ENCODE measurements around the gene SCG3. TPM values are rescaled to one million over a fixed set of nuclear protein-coding genes. Genes with fewer than 3 reads are reported as not detected.
"Not testable (repeated sequence)": the region's sequence is repeated elsewhere in the genome, so short reads cannot be mapped to it uniquely, and the experiment has no call there.

The SCG3 gene
- 0.40 TPM for total RNA-seq

DNA sequence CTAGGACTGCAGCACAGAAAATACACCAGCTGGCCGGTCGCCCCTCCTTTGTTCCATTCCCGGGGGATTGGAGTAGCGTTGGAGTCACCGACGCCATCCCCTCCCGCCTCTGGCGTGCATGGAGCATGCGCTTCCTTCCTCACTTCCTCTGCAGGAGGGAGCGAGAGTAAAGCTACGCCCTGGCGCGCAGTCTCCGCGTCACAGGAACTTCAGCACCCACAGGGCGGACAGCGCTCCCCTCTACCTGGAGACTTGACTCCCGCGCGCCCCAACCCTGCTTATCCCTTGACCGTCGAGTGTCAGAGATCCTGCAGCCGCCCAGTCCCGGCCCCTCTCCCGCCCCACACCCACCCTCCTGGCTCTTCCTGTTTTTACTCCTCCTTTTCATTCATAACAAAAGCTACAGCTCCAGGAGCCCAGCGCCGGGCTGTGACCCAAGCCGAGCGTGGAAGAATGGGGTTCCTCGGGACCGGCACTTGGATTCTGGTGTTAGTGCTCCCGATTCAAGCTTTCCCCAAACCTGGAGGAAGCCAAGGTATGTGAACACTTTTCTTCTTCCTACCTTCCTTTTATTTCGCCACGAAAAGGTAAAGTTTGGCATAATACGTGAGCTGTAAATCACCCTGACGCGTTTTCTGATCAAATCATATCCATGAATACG lies at the start of gene SCG3:
Gene SCG3, plus strand, starts transcription at position 201 of the 661 bp plus-strand sequence. Its CDS starts 253 bp downstream, at position 454.
- peak; percentile 83 for DNase-seq (ENCODE audit: low spot score)

DNA sequence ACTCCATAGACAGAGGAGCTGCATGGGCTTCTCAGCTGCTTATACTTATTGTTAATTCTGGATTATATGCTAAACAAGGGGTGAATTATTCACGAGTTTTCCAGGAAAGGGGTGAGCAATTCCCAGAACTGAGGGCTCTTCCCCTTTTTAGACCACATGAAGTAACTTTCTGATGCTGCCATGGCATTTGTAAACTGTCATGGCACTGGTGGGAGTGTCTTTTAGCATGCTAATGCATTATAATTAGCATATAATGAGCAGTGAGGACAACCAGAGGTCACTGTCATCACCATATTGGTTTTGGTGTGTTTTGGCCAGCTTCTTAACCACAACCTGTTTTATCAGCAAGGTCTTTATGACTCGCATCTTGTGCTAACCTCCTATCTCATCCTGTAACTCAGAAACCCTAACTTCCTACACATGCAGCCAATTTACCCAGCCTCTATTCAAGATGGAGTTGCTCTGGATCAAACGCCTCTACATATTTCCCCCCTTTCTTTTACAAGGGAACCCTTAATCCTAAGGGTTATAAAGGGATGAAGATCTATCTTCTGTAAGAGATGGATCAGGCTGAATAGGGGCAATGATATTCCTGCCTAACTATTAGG lies 46.6 kb upstream of the SCG3 start:
- no peak for DNase-seq (ENCODE audit: low spot score)

DNA sequence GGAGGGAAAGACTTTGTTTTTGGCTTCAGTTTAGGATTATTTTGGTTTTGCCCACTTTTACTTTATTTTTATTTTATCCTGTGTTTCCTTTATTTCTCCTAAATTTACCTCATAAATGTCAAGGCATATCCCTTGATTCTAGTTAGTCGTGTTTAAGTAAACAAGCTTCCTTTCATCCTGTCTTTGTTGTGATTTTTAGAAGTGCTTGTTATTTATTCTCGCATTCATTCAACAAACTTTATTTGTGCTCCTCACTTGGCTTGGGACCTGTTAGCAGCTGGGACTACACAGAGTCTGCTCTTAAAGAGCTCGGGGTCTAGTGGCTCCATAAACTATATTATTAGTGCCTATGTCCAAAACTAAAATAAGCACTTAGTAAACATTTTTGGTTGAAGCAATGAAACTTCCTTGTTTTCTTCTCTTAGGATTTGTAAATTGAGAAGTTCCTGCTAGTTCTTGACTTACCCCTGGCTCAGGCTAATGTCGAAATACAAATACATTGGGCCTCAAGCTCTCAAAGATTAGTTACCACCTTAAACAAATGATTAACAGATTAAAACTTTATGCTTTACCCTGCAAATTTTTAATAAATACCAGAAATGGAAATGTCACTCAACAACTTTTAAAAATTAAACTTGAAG lies 39.7 kb upstream of the SCG3 start:
- DNase-seq (ENCODE audit: low spot score): no peak

DNA sequence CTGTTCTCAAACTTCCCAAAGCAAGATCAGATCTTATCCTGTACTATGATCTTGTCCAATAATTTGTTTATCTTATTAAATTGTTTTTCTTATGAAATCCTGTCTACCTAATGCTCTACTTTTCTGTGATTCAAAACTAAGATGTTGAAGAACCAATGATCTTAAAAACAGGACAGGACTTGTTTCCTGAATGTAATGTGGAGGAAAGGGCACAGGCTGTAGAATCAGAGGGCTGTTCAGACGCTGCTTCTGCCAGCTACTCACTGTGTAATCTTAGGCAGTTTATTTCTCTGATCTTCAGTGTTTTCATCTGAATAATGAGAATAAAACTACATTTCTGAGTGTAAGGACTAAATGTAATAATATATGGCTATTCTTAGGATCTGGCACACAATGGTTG lies 38.6 kb upstream of the SCG3 start:
- DNase-seq (ENCODE audit: low spot score): no peak

DNA sequence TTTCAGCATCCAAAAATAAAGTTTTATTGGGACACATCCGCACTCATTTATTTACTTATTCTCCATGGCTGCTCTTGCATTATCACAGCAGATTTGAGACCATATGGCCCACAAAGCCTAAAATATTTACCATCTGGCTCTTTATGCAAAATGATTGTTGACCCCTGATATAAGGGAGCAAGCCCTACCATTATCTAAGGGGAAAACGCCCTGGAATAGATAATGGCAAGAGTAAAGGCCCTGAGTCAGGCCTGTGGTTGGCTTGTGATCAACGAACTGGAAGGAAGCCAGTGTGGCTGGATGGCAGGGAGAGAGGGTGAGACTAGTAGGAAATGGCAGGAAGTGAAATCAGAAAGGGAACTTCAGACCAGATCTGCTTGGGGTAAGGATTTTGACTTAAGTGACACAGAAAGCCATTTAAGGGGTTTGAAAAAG lies 34.2 kb upstream of the SCG3 start:
- peak; percentile 62 for DNase-seq (ENCODE audit: low spot score)

DNA sequence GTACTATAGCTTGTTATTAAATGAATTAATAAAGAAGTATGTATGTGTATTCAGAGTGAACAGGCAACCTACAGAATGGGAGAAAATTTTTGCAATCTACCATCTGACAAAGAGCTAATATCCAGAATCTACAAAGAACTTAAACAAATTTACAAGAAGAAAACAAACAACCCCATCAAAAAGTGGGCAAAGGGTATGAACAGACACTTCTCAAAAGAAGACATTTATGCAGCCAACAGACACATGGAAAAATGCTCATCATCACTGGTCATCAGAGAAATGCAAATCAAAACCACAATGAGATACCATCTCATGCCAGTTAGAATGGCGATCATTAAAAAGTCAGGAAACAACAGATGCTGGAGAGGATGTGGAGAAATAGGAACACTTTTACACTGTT lies 33.2 kb upstream of the SCG3 start:
- not testable (repeated sequence) for DNase-seq (ENCODE audit: low spot score)

DNA sequence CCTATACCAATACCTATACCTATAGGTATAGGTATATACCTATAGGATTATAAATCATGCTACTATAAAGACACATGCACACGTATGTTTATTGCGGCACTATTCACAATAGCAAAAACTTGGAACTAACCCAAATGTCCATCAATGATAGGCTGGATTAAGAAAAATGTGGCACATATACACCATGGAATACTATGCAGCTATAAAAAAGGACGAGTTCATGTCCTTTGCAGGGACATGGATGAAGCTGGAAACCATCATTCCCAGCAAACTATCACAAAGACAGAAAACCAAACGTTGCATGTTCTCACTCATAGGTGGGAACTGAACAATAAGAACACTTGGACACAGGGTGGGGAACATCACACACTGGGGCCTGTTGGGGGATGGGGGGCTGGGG lies 32.7 kb upstream of the SCG3 start:
- DNase-seq (ENCODE audit: low spot score): not testable (repeated sequence)

DNA sequence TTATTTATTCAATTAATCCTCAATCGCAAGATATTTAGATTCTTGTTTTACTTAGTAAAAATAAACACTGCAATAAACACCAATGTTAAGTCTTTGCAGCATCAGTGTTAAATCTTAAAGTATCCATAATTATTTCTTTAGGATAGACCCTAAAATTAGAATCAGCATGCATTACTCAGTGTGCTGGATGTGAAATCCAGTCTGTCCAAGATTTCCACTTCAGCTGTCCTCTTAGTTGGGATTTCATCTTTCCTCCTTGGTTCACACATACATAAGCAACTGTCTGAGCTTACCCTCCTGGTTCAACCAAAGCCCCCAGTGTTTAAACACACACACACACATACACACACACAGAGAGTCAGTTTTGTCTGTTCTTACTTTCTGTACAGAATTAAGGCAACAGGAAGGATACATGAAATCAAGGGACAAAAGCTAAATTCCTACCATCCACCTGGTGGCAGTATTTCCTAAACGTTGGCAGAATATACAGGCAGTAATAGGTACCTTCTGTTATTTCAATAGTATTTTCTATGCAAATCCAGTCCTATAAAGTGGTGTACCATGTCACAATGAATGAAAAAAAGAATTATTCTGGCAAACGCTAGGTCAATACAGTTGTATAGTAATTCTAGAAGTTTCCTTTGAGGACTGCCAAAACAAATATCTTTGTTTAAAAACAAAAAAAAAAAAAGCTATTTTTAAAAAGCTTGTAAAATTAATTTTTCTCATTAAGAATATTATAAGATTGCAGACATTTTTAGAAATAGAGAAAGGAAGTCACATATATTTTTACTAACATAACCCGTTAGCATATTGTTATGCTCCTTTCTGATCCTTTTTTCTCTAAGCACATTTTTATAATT lies 31.4 kb upstream of the SCG3 start:
- DNase-seq (ENCODE audit: low spot score): peak; percentile 70

DNA sequence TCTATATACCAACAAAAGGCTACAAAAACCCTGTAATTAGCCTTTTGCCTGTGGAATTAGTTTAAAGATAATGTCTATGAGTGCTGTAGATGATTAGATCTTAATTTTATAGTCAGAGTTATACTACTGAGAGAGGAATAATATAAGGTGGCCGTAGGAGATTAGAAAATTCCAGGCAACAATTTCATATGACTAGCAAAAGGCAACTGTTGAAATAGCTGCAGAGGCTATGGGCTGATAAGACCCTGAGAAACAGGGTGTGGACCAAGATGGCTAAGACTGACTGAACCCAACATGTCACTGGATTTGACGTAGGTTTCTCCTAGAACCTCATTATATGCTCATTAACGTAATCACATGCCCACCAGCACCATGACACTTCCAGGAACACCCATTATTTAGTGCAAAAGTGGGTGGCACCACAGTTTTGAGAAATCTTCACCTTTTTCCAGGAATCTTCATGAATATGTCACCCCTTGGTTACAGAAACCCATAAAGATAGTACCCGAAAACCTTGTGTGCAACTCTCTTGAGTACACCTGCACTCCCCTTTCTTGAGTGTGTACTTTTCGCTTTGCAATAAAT lies 29.1 kb upstream of the SCG3 start:
- no peak for DNase-seq (ENCODE audit: low spot score)

DNA sequence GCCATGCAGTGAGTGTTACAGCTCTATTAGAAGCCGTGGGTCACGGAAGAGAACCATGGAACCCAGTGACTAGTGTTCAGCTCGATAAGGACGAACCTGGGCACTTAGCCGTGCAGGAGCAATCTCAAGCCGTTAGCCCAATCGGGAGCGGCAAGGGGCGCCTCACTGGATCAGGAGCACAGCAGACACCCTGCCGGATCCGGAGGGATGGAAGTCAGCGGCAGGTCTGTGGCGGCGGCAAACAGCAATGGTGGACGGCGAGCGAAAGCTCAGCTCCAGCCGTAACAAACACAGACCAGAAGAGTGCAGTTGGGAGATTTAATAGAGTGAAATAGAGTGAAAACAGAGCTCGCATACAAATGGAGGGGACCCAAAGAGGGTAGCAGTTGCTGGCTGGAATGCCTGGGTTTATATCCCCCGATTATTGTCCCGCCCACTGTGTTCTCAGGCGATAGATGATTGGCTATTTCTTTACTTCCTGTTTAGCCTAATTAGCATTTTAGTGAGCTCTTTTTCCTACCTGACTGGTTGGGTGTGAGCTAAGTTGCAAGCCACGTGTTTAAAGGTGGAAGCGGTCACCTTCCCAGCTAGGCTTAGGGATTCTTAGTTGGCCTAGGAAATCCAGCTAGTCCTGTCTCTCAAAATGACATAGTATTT lies 25.8 kb upstream of the SCG3 start:
- not testable (repeated sequence) for DNase-seq (ENCODE audit: low spot score)

DNA sequence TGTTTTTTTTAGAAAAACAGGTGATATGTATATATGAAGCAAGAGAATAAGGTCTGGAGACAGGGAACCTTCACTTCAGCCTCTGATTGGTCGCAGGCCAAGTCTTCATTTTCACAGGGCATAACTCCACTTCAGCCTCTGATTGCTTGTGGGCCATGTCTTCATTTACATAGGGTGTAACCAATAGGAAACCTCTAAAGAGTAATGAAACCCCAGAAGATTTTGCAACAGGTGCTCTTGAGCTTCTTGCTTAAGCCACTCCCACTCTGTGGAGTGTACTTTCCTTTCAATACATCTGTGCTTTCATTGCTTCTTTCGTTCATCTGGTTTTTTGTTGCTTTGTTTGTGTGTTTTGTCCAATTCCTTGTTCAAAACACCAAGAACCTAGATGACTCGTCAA lies 22.6 kb upstream of the SCG3 start:
- DNase-seq (ENCODE audit: low spot score): no peak

DNA sequence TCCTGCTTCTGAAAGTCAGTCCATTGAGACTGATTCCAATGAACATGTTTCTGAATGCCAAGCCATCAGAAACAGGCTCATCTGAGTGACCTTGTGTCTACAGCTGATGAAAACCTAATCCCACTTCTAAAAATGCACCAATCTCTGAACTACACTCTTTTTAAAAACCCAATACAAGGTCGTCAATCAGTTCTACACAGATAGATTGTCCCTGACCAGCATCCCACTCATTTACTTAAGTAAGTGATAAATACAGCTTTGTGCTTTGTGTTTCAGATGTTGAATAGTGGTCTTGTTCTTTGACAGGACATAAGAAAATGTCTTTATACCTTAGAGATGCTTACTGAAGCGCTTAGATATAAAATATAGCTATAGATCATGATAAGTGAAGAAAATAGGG lies 20.2 kb upstream of the SCG3 start:
- DNase-seq (ENCODE audit: low spot score): no peak

DNA sequence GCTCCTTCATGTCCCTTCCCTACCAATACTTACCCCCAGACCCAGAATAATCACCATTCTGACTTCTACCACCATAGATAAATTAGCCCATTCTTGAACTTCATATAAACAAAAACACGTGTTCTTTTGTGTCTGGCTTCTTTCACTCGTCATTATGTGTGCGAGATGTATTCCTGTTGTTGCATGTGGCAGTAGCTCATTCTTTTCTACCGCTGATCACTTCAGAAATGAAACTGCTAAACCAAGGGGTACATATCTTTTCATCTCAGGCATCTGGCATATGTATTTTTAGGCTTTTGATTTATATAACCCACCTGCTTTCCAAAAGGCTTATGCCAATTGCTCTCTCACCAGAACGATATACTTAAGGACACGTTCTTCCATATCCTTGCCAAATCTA lies 13.8 kb upstream of the SCG3 start:
- DNase-seq (ENCODE audit: low spot score): no peak

DNA sequence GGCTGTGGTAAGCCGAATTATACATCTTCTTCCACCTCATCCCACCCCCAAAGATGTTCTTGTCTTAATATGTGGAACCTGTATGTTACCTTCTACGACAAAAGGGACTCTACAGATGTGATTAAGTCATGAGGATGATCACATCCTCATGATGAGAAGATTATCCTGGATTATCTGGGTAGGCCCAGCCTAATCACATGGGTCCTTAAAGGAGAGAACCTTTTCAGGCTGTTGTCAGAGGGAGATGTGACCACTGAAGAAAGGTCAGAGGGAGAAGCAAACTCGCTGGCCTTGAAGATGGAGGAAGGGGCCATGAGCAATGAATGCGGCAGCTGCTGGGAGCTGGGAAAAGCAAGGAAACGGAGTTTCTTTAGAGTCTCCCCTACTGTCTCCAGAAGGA lies 12.9 kb upstream of the SCG3 start:
- no peak for DNase-seq (ENCODE audit: low spot score)

DNA sequence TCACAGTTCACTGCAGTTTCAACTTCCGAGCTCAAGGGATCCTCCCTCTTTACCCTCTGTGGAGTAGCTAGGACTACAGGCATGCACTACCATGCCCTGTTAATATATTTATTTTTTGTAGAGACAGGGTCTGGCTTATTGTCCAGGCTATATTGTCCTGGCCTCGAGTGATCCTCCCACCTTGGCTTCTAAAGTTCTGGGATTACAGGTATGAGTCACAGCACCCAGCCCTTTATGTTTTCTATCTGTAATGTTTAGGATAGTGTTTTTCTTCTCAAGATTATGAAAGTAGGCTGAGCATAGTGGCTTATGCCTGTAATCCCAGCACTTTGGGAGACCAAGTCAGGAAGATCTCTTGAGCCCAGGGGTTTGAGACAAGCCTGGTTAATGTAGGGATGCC lies 11.9 kb upstream of the SCG3 start:
- no peak for DNase-seq (ENCODE audit: low spot score)

DNA sequence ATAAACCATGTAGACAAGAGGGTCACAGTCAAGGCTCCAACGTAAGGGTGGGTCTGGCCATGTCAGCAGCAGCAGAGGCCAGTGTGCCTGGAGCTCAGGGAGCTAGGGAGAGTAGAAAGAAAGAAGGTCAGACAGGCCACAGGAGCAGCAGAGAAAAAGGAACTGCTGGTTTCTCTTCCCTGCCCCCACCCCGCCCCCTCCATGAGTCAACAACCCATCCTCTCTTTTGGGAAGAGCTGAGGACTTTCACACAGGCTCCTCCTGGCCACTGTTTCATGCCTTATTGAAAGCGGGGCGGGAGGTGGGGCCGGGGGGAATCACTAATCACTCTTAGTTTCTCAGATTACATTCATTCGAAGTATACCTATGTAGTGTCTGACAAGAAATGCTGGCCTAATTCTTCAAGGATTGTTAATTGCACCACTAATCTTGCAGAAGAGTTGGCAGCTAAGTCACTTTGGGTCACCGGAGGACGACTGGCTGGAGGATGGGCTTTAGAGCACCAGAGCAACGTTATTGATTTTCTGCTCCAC lies 9.1 kb upstream of the SCG3 start:
- no peak for DNase-seq (ENCODE audit: low spot score)

DNA sequence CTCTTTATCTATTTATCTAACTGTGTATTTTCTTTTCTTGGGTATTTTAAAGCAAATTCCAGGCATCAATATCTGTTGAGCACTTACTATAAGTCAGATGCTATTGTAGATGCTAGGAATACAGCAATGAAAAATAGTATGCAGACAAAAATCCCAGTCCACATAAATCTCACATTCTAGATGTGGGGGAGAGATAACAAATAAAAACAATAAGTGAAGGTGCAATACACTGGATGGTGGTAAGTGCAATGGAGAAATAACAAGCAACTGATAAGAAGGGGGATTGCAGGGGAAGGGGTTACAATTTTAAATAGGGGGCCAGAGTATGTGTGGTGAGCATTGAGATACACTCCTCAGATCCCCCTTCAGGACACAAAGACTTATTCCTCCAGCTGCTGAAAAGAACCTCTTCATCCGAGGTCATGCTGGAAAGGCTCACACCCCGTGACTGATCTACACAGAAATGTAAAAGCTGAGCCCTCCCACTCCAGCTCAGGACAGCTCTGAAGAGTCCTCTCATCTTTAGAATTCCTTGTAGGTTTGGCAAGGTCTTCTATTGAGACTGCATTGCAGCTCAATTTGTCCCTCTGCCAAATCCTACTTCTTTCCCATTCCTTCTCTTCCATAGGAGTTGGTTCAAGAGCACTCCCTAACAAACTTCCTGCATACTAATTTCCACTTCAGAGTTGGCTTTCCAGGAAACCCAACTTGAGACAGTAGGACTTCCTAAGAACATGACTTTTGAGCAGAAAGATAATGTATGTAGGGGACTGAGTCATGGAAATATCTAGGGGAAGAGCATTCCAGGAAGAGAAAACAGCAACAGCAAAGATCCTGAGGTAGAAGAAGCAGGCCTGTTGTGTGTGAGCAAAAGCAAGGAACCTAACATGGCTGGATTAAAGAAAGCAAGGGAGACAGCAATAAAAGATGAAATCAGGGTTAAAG lies 8.1 kb upstream of the SCG3 start:
- DNase-seq (ENCODE audit: low spot score): no peak

DNA sequence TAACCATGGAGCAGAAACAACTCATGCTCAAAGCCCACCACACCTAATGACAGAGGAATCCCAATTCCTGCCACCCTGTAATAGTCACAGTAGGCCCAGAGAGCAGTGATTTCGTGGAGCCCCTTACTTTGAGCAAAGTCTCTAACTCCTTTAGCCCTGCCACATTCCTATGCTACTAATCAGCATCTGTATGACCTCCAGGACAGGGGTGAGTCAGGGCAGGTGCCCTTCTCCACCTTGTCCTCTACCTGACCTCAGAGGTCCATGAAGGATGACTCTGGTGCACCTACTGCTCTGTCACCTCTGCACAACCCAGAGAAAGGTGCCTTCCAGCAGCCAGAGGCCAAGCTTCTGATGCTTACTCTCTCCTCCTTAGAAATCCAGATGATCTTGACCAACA lies 6.1 kb upstream of the SCG3 start:
- no peak for DNase-seq (ENCODE audit: low spot score)

DNA sequence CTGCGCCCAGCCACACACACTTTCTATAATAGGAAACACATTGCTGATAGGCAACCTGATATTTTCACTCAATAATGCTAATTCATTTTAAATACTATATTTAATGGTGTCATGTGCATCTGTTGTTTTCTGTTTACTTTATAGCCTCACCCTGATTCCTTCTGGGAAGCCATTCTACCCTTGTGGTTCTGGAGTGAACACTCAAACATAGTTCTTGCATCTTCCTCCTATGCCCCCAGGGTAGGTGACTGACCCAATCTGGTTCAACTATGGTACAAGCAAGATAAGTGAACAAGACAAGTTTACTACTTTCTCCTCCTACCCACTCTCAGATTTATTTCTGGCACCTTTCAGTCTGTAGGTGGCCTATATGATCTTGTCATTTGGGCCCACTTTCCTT lies 4.3 kb upstream of the SCG3 start:
- no peak for DNase-seq (ENCODE audit: low spot score)

DNA sequence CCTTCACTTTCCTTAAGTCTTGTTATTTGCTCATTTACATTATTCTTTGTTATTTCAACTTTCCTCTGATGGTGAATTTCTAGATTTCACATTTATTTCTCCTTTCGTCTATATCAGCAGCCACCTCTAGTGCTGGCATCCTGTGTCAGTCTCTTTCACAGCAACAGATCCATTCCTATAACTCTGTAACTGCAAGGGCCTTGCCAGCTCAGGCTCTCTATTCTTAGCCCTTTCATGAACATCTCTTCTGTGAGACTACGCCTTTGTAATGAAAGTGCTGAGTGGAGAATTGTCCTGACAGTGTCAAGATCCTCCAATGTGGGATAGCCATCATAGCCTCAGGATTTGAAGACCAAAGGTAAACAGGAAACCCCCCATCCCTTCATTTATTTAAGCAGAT lies 3.9 kb upstream of the SCG3 start:
- no peak for DNase-seq (ENCODE audit: low spot score)

All from mucosa of gallbladder (tissue), 1 donor.